G401.6 (cell line): ENCODE data around the gene TAGLN.

Source experiments
- FAIRE-seq: peaks from 2 replicates; lab custom pipeline; 2012; peaks lifted over from hg19 to GRCh38; lab: Jason Lieb, UNC

The TAGLN gene

DNA sequence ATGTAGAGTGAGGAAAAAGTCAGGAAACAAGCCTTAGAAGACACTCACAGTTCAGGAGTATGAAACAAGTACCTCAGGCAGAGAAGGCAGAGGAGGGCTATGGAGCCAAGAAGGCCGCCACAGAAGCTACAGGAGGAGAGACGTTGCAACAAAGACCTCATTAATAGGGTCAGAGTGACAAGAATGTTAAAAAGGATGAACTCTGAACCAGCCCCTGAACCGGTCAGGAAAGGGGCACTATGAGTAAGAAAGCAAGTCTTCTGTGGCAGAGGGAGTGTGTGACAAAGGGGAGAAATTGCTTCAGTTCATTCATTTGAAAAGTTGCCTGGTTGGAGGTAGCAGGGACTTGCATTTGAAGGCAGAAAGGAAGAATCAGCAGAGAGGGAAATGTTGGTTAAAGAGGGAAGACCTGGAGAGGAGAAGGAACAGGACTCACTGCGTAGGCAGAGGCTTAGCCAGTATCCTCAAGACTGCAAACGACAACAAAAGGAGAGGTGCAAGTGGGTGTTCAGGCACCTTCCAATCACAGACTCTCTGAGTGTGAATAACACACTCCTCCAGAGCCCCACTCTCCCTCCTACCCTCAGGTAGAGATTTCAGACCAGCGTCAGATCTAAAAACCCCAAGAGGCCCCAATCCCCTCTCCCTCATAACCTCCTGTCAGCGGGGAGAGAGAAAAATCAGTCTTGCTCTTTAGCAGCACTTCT, 15.4 kb downstream of the TAGLN start:
- no peak for FAIRE-seq

DNA sequence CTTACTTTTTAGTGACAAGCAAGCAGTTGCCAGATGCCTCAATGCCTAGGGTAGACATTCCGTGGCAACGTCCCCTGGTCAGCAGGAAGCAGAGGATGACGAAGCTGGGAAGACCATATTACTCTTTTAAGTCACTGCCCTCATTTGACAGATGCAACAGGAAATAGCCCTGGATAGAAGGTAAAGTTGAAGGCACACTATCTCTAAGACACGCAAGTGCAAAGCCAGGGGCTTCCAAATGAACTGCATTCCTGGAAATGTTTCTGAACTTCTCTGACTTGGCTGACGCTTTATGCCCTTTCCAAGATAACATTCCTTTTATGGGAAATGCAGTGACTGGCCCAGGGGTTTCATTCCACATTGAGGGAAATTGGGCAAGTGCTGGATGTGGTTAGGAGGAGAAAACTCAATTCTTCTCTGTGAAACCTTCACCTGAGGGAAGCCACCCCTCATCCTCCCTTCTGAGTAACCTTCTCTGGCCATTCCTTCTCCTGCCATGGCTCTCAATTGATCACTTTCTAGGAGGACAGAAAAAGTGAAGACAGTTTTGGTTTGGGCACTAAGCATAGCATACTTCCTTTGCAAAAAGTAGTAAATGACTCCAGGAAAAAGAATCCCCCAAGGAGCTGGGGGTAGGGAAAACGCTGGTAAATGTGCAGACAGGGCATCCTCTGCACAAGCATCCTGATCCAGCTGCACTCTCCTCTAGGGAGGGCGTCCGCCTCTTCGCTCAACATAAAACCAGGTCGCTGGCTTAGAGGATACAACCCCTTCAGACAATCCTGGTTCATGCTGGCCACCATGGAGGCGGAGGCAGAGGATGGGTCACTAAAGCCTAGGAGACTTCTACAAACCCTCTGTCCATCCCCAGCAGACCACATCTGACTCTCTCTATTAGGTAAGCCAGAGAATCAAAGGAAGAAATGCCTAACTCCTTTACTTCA, 18.2 kb downstream of the TAGLN start:
- FAIRE-seq, result no peak

DNA sequence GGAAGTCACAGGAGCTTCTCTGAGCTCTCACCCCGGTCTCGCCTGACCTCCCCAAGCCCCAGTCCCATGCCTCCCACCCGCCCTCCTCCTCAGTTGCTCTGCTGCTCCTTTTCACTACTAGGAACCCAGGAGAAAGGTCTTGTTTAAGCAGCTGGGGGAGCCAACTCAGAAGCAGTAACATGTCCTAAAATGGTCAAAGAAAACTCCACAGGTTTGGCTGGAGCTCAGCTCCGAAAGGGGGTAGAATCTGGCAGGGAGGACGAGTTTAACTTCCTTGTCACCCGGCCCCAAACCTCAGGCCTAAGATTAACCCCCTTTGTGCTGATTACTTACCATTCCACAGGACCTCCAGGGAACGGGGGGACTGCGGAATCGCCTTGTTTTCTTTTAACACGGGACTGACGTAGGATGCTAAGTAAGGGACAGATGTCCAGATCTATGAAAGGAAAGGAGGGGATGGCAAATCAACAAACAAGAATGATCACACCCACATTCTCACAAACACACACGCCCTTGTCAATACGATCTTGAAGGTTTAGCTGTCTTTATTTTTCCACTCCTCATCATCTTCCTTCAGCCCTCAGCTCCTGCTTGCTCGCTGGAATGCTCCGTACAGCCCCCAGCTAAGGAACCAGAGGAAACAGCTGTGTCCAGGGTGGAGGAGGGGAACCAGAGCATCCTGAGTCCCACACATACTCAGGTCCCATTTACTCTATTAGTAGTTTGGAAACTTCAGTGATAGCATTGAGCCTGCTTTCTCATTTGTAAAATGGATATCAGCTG, 19.2 kb downstream of the TAGLN start:
- no peak for FAIRE-seq

DNA sequence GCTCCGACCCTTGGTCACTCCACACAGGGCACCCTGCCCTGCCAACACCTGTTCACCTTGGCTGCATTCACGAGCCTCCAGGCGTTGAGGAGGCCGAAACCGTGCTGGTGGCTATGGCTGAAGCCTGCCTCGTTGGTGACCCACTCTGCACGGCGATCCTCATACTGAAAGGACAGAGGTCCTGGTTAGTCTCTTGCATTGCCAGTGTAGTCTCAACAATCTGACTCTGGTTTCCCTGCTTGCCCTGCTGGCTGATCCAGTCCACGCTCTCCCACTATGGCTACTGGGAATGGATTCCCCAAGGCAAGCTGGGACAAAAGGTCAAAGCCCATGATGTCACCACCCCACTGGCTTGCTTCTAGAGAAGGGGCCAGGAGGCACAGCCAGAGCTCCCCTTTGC, 19.8 kb downstream of the TAGLN start:
- no peak for FAIRE-seq

DNA sequence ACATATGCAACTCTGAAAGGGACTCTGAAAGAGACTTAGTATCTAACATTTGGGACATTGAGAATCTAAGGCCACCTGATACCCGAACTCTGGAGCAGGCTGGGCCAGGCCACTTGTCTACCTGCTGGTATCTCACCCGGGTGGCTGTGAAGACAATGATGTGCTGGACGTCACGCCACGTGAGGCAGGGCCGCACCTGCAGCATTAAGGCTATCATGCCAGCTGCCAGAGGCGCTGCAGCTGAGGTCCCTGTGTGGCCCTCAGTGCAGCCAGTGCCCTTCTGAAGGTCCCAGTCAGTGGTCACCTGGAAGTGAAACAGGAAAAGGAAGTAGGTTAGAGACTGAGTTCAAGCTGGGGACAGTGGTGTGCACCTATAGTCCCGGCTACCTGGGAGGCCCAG, 20.3 kb downstream of the TAGLN start:
- no peak for FAIRE-seq

DNA sequence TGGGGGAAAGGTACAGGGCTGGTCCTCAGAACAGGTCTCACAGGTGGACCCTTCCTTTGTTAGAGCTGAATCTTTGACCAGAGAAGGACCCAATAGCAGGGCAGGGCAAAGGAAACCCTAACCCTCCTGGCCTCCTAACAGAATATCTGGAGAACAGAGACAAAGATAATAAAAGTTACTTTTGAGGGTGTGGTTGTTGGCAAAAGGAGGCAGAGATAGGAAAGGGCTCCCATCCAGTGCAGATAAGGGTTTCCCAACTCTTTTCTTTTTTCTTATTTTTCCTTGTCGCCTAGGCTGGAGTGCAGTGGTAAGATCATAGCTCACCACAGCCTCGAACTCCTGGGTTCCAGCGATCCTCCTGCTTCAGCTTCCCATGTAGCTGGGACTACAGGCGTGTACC, 20.8 kb downstream of the TAGLN start:
- FAIRE-seq, result no peak

DNA sequence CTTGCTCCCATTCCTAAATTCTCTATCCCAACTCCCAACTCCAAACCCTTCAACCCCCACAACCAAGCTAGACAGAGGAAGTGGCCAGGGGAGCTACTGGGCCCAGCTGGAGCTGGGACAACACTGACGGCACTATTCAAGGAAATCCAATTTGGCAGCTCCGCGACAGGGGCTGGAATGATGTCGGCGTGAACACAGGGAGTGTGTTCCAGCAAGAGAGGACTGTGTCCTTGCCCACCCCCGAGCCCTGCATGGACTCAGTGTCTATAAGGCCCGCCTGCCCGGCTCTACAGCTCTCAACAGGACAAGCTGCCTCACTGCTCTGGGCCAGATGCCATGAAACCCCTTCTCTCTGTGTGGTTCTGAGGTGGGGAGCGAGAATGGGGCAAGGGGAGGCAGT, 21.4 kb downstream of the TAGLN start:
- FAIRE-seq, result no peak

DNA sequence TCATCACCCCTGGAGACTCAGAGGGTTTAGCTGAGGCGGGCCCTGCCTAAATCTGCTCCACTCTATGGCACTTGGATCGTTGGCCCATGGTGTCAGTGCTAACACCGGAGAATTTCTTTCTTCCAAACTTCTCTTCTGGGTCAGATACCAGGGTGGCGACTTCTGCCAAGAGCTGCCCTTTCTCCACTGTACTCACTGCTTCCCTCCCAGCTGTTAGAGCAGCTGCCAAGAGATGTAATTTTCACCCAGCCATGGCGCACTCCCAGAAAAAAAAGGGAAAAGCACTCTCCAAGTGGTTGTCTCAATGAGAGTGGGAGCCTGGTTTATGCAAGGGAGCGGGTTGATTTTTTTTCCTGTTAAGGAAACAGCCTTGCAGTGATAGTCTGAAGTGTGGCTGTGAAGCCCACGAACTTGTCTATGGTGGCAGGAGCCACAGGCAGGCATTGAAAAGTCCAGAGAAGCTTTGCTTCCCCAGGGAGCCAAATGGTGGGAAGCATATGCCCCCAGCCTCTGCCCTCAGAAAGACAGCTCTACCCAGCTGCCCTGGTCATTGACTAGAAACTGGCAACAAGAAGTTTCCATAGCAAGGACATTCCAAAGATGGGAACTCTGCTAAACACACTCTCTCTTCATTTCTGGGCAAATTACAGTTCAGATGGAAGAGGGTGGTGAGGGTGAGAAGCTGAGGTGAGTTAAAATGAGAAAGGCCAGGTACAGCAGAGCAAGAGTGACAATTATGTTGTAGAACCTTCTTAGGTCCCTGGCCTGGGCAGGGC, 22.0 kb downstream of the TAGLN start:
- FAIRE-seq, result no peak

DNA sequence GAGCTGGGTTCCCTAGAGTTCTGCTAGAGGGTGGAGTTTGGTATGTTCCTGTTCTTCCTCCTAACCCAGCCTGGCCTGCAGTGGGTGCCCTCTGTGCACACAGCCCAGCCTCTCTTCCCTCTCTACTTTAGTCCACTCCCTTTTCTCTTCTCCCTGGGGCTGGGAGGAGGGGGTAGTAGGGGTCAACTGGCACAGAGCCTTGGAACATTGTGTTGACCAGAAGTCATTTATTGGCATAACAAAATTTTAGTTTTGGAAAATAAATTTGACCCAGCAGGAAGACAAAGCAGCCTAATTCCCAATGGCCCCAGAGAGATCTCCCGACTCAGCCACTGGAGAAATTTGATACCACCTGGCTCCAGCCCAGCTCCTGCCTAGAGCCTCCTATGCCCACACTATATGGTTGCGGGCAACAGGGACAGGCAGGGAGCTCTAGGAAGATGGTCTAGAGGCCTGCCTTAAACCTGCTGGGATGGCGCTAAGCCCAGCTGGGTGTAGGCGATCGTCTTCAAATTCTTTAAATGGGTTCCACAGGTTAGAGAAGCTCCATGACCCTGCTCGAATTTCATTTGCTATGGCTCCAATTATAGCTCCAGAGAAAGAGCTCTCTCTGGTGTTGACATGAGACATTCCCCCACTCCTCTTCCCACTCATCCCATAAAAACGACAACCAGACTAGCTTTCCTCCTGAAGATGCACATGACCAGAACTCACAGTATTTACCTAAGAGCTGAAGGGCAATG, 22.8 kb downstream of the TAGLN start:
- no peak for FAIRE-seq

DNA sequence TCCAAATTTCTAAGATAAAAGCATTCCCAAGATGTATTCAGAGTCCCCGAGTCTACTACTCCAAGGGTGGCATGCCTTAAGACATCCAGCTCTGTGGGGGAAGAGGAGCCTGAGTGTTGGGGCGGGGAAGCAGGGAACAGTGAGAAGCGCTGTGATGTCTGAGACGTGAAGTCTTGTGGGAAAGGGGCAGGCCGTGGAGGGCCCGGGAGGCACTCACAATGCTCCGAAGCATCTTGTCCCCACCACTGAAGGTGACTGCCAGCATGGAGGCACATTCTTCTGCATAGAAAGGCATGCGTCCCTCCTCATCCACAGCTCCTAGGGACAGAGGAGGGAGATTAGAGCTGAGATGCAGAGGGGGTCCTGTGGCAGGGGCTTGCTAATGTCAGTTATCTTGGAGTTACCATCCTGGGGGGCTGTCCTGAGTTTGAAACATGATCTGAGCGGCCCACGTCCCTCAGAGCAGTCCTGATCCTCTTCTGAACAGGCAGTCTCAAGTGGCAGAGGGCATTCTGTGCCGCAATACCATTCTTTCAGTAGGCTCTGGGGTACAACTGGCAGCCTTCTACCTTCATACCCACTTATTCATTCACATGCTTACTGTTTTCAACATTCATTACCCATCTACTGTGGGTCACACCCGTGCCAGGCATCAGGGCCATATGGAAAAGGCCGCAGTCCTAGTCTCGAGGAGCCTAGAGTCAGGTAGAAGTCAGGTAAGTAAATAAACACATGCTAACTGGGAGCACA, 24.0 kb downstream of the TAGLN start:
- no peak for FAIRE-seq

DNA sequence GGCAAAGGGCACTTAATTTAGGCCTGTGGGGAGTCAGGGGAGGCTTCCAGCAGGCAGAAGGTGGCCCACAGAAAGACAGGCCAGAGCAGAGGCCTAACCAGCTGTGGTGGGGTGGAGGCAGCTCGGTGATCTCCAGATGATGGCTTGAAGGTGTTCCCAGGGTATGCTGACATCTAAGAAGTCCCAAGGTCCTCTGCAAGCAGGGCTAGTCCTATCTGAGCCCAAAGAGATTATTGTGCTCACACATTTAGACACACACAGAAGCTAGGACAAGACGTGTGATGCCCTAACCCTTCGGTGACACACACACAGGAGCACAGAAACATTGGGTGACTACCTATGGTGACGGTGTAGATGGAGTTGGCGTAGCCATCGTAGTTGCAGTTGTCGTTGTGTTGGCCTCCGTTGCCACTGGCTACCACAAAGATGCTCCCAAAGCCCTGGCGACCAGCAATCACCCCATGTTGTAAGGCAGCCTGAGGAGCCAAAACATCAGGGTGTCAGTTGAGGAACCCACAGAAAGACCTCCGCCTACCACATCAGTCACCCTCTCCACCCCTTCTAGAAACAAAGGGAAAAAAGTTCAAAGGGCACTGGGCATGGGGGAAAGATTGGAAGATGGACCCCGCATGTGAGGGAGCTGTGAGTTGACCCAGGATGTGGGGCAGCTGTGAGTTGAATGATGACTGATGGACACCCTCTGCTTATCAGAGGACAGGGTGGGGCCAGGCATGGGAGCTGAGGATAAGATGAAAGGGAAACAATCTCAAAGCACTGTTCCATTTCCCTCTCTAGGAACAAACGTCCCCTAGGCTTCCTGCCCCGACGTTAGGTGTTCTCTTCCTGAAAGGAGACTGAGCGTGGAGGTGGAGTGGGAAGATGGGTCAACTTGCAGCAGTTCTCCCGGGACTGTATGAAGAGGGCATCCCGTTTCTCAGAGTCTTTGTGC, 24.8 kb downstream of the TAGLN start:
- FAIRE-seq, result no peak

DNA sequence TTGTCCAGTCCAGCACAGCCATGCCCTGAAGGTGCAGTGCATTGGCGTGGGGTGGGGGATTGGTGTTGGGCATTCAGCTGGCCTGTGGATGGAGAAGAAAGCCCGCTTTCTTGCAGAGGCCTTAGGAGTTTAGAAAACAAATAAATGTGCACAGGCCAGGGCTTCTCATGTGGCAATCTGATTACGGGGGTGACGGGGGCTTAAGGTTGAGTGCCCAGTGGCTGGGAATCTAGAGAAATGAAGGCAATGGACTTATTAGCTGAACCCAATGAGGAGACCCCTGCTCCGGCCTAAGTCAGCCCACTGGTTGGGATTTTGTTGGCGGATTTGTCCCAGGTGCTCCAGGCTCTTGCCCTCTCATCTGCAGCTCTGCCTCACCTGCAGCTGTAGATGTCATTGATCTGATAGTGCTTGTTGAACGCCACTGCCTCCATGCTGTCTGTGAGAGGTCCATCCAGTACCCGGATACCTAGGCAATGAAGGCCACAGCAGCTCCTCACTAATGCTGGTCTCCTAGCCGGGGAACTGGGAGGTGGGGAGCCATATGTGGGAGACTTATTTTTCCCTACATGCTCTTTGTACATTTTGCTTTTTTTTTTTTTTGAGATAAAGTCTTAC, 26.5 kb downstream of the TAGLN start:
- FAIRE-seq, result no peak

DNA sequence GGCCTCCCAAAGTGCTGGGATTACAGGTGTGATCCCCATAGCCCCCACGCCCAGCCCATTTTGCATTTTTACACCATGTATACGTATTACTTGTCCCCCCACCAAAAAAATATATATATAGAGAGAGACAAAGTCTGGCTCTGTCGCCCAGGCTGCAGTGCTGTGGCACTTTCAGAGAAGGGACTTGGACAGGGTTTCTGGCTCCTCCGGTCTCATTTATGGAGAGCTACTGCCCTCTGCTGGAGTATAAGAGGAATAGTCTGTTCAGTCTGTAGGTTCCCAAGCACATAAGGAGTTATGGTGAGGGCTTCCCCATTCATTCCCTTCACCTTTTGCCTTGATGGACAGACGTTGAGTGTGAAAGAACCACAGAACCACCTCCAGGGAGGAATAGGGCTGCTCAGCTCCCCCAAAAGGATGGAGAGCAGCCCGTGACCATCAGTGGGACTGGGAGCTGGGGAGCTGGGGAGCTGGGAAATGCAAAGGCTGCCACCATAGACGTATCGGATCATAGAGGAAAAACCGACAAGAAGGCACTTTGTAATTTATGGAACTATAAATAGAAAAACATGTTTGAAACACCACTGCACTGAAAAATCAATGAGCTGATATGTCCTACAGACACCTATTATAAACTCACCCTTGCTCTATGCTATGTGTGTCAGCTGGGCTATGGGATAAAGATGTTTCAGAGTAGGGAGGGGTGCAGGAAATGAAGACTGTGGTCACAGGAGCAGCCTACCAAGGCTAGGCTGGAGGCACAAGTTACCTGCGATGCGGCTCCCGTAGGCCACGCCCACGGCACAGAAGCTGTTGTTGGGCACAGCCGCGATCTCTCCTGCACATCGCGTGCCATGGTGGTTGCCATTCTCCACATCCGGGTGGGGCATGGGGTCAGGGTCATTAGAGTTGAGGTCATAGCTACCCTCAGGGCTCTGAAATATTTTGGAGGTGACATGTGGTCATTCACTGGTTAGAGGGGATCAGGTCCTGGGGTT, 27.5 kb downstream of the TAGLN start:
- FAIRE-seq, result peak; percentile 93

DNA sequence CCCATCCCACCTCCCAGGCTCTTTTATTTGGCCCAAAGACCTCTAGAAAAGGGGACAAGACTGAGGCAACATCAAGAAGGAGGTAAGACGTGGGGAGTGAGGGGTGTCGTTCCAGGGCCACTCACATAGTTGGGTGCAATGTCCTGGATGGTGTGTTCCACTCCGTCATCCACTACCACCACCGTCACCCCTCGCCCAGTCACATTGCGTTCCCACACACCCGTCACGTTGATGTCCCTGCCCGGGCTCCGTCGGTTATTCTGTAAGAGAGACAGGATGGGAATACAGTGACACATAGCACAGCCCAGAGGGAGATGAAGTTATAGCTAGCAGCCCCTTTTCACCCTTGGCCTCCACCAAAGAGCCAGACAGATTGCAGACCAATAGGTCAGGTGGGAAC, 28.9 kb downstream of the TAGLN start:
- FAIRE-seq, result no peak

DNA sequence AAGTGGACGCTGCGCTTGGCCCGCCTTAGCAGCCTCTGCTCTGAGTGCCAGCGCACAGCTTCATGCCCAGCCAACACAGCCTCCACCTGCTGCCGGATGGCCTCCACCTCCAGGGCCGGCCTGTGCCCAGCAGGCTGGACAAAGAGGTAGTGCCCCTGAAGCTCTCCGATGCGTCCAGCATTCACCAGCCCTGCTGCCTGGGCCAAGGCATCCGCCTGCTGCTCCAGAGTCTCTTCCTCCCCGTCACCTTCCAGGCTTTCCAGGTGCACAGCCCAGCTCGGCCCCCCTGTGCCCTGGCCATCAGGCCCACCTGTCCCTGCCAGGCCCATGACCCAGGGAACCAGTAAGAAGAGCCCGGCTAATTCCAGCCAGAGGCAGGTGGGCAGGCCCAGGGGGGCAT, 30.2 kb downstream of the TAGLN start:
- FAIRE-seq, result no peak

DNA sequence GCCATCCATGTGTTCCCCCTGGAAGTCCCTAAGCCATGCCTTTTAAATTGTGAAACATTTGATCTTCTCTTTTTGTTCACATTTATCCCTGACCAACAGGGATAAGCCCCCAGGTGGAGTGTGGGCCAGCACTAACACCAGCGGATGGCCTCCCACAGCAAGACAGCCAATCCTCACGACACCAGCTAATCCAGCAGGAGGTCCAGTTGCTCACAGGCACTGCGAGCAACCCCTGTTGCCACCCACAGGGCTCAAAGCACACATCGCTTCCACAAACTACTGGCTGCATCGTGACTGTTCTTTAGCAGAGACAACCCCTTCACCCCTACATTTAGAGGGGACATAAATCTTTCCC, 30.7 kb downstream of the TAGLN start:
- FAIRE-seq, result no peak

DNA sequence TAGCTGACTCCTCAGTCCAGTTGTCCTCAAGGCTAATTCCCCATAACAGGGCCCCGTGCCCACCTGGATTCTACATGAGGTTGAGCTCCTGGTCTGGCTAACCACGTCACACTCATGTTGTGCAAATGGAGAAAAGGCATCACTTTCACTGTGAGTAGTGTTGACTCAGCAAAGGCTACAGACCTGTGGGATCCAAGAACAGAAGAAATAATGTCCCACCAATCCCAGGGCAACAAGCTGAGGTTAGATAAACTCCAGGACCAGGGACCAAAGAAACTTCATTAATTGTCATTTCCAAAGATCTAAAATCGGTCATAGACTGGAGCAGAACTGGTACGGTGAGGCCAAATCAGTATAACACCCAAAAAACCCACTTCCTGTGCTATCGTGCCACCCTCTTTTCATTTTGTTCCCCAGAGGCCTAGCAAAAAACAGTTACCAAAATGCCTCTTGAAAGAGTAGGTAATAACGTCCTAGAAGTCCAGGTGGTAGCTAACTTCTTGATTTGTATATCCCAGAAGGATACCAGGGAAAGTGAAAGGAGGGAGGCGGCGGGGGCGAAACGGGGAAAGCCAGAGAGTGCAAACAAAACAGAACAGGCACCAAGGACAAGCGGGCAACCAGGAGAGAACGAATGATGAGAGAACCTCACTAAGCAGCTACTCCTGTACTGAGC, 31.3 kb downstream of the TAGLN start:
- FAIRE-seq, result no peak
